Measurements from ENCODE around the gene IFITM5. TPM values are rescaled to one million over a fixed set of nuclear protein-coding genes. Genes with fewer than 3 reads are reported as not detected.
A peak's percentile ranks its signal among the peaks of the same experiment; 100 is the strongest.
"Not testable (repeated sequence)": the region's sequence is repeated elsewhere in the genome, so short reads cannot be mapped to it uniquely, and the experiment has no call there.

Gene IFITM5
- polyA plus RNA-seq, 1 donor from 2014 or later, result not detected

- no peaks in the 10 kb centered on the region for H3K9me3 ChIP-seq (ENCODE audit: low read length)
- peak overlapping the region; percentile 55 for H3K4me3 ChIP-seq (ENCODE audit: low read length)
- no peak overlapping the region for H3K4me2 ChIP-seq (ENCODE audit: low read length)
- H3K9ac ChIP-seq (ENCODE audit: low read length), result peak overlapping the region; percentile 20
- peaks cover 19% of the 10 kb centered on the region for H3K27me3 ChIP-seq (ENCODE audit: insufficient read depth, low read depth, low read length)
- H3K9me2 ChIP-seq (ENCODE audit: insufficient read depth, low read length), result no peaks in the 10 kb centered on the region
- no peaks in the 10 kb centered on the region for H4K20me1 ChIP-seq (ENCODE audit: insufficient read depth)
- no peak for TF ChIP-seq EZH2 (IDR thresholded peaks at IDR 0.05; ENCODE audit: borderline replicate concordance, insufficient read depth, low read length, poor library complexity, severe bottlenecking)
- no peak for TF ChIP-seq RAD21 (conservative IDR thresholded peaks at IDR 0.05)
- TF ChIP-seq REST (IDR thresholded peaks at IDR 0.05; ENCODE audit: borderline replicate concordance), result no peak
- TF ChIP-seq MXI1 (conservative IDR thresholded peaks at IDR 0.05; ENCODE audit: poor library complexity, severe bottlenecking), result no peak
- no peak for TF ChIP-seq EP300 (conservative IDR thresholded peaks at IDR 0.05; ENCODE audit: poor library complexity, severe bottlenecking)
- no peak overlapping the region for H3K27ac ChIP-seq (ENCODE audit: low read length)
- no peaks in the 10 kb centered on the region for H3K79me2 ChIP-seq (replicated peaks; ENCODE audit: insufficient read depth, low read length)
- no peak overlapping the region for H2AFZ ChIP-seq (ENCODE audit: low read depth, low read length)
- no peaks in the 10 kb centered on the region for H3F3A ChIP-seq (ENCODE audit: insufficient read depth, low read length, poor library complexity, severe bottlenecking)
- H3K36me3 ChIP-seq (ENCODE audit: insufficient read depth, low read length), result no peaks in the 10 kb centered on the region
These were observed 11.4 kb downstream of the IFITM5 start for GRCh38 chr11:287821-288477.

- not testable (repeated sequence) for H3K9me3 ChIP-seq (ENCODE audit: low read length); H3K27ac ChIP-seq (ENCODE audit: low read length); H3K36me3 ChIP-seq (ENCODE audit: insufficient read depth, low read length); H3K4me3 ChIP-seq (ENCODE audit: low read length); H2AFZ ChIP-seq (ENCODE audit: low read depth, low read length); H3K9ac ChIP-seq (ENCODE audit: low read length); H3K4me2 ChIP-seq (ENCODE audit: low read length); H3K79me2 ChIP-seq (replicated peaks; ENCODE audit: insufficient read depth, low read length); H3K9me2 ChIP-seq (ENCODE audit: insufficient read depth, low read length); H3F3A ChIP-seq (ENCODE audit: insufficient read depth, low read length, poor library complexity, severe bottlenecking); H4K20me1 ChIP-seq (ENCODE audit: insufficient read depth)
- H3K27me3 ChIP-seq (ENCODE audit: insufficient read depth, low read depth, low read length), result peaks cover 19% of the 10 kb centered on the region
These were observed 12.1 kb downstream of the IFITM5 start for GRCh38 chr11:286977-287820.

GRCh38 chr11:285894-286220 is 13.5 kb downstream of the IFITM5 start:
- Histone ChIP-seq H3K27ac (ENCODE audit: low read length) (no peak overlapping the region), H3K9ac (ENCODE audit: low read length) (no peak overlapping the region), H3K79me2 (replicated peaks; ENCODE audit: insufficient read depth, low read length) (no peaks in the 10 kb centered on the region), H3F3A (ENCODE audit: insufficient read depth, low read length, poor library complexity, severe bottlenecking) (no peaks in the 10 kb centered on the region), H3K36me3 (ENCODE audit: insufficient read depth, low read length) (no peaks in the 10 kb centered on the region), H3K27me3 (ENCODE audit: insufficient read depth, low read depth, low read length) (peaks cover 19% of the 10 kb centered on the region), H4K20me1 (ENCODE audit: insufficient read depth) (no peaks in the 10 kb centered on the region), H3K4me3 (ENCODE audit: low read length) (no peak overlapping the region), H3K4me2 (ENCODE audit: low read length) (no peak overlapping the region), H2AFZ (ENCODE audit: low read depth, low read length) (no peak overlapping the region), H3K9me2 (ENCODE audit: insufficient read depth, low read length) (no peaks in the 10 kb centered on the region), H3K9me3 (ENCODE audit: low read length) (no peaks in the 10 kb centered on the region)
- TF ChIP-seq MXI1 (conservative IDR thresholded peaks at IDR 0.05; ENCODE audit: poor library complexity, severe bottlenecking) (no peak), SMC3 (conservative IDR thresholded peaks at IDR 0.05; ENCODE audit: poor library complexity) (no peak), TAF1 (IDR thresholded peaks at IDR 0.05; ENCODE audit: low read depth) (no peak), EP300 (conservative IDR thresholded peaks at IDR 0.05; ENCODE audit: poor library complexity, severe bottlenecking) (no peak)
